ENCODE measurements around the gene RPS6KL1. TPM values are rescaled to one million over a fixed set of nuclear protein-coding genes. Genes with fewer than 3 reads are reported as not detected.

Gene RPS6KL1
- total and polyA plus RNA-seq, 11 donors: 8.3 to 26.8 (median 17.8) TPM

DNA sequence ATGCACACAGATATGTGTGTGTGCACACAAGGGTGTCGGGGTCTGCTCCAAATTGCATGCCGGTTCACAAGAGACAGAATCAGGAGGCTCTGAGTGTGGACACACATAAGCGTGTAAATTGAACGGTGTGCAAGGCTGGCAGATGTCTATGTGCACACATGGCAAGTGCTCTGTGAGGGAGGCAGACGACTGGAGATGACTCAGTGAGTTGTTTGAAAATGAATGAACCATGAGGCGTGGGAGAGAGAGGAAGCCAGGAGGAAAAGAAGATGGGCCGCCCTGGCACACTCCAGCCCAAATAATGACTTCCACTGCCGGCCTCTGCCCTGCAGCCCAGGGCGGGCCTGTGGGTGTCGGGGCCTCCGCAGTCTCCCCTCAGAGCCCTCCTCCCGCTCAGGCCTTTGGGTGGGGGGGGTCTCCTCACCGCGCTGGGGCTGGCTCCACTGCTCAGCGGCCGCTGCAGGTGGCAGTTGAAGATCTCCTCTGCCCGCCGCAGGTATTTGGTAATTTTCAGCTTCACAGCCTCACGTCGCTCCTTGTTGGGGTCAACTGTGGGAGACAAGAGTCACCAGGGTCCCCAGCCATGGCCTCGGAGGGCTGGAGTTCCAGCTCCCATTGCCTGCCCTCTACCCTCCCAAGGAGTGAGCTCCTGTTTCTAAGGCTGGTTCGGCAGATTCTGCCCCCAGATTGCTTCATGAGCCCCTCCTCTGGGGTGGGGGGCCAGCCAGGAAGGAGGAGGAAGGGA is 3.5 kb downstream of the RPS6KL1 start:
- ATAC-seq (no peak), DNase-seq (no peak)
- intact Hi-C loops (cut with DNase I): loop anchor here in 2 of 10 donors (5.0 kb wide), 1 partner anchor 168 kb away; no protein-coding TSS in a partner anchor
- Histone ChIP-seq H3K9me3 (no peaks in the 10 kb centered on the region), H3K27me3 (peaks cover 0 to 5% (median 0%) of the 10 kb centered on the region in 9 donors), H3K36me3 (peaks cover 0 to 4% (median 0%) of the 10 kb centered on the region in 9 donors), H3K27ac (no peak overlapping the region), H3K4me1 (peaks cover 0 to 52% (median 34%) of the 10 kb centered on the region in 12 donors), H3K4me3 (no peak overlapping the region)
- TF ChIP-seq, protein P1, sequence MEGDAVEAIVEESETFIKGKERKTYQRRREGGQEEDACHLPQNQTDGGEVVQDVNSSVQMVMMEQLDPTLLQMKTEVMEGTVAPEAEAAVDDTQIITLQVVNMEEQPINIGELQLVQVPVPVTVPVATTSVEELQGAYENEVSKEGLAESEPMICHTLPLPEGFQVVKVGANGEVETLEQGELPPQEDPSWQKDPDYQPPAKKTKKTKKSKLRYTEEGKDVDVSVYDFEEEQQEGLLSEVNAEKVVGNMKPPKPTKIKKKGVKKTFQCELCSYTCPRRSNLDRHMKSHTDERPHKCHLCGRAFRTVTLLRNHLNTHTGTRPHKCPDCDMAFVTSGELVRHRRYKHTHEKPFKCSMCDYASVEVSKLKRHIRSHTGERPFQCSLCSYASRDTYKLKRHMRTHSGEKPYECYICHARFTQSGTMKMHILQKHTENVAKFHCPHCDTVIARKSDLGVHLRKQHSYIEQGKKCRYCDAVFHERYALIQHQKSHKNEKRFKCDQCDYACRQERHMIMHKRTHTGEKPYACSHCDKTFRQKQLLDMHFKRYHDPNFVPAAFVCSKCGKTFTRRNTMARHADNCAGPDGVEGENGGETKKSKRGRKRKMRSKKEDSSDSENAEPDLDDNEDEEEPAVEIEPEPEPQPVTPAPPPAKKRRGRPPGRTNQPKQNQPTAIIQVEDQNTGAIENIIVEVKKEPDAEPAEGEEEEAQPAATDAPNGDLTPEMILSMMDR (IDR thresholded peaks at IDR 0.05): no peak
- TF ChIP-seq POLR2A (IDR thresholded peaks at IDR 0.05): no peak
- WGBS, 4 donors: 88 to 90% (median 89%) methylated on average over 19 to 22 of the region's 22 CpGs

DNA sequence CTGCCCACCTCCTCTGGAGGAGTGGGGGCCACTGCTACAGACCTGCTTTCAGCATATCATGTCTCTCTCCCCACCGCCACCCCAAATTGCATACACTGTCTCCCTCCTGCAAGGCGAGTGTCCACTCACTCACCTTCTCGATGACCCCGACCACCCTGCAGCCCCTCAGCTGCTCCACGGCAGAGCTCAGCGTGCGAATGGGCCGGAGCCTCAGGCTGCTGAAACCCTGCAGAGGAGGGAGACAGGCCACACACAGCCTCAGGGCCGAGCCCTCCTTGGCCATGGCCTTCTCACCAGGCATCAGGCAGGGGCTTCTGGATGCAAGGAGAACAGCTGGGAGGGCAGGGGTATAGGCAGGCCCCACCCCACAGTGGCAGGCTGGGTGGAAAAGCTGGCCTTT is 4.7 kb downstream of the RPS6KL1 start:
- H3K9me3 ChIP-seq: no peaks in the 10 kb centered on the region
- no peak for ATAC-seq
- no peak overlapping the region for H3K4me3 ChIP-seq
- intact Hi-C loops (cut with DNase I): loop anchor here in 2 of 10 donors (5.0 kb wide), 1 partner anchor 169 kb away; no protein-coding TSS in a partner anchor
- no peak for DNase-seq
- peak overlapping the region in 9 of 12 donors; percentile 66 to 91 (median 80) for H3K27ac ChIP-seq
- peaks cover 0 to 4% (median 0%) of the 10 kb centered on the region in 9 donors for H3K36me3 ChIP-seq
- TF ChIP-seq, protein P1 (IDR thresholded peaks at IDR 0.05): no peak
- TF ChIP-seq POLR2A (IDR thresholded peaks at IDR 0.05): no peak
- WGBS, 4 donors: 93 to 97% (median 95%) methylated on average over 7 to 9 of the region's 9 CpGs
- peaks cover 0 to 5% (median 0%) of the 10 kb centered on the region in 9 donors for H3K27me3 ChIP-seq
- peaks cover 0 to 56% (median 38%) of the 10 kb centered on the region in 12 donors for H3K4me1 ChIP-seq

- H3K4me3 ChIP-seq: no peak overlapping the region
- peaks cover 0 to under 1% (median 0%) of the 10 kb centered on the region in 9 donors for H3K27me3 ChIP-seq
- H3K9me3 ChIP-seq: no peaks in the 10 kb centered on the region
- H3K27ac ChIP-seq: peak overlapping the region; percentile 55 to 91 (median 80)
- peaks cover 0 to 52% (median 35%) of the 10 kb centered on the region in 12 donors for H3K4me1 ChIP-seq
- peak; percentile 44 to 64 (median 54) for ATAC-seq
- 5 to 15% (median 11%) methylated on average over 13 of the region's 13 CpGs for whole genome bisulfite sequencing, 4 donors
- H3K36me3 ChIP-seq: peaks cover 0 to 4% (median 0%) of the 10 kb centered on the region in 9 donors
- DNase-seq: peak; percentile 67 to 80 (median 71)
- intact Hi-C loops (cut with DNase I): loop anchor here in 2 of 10 donors (5.0 kb wide), 1 partner anchor 170 kb away; no protein-coding TSS in a partner anchor
- TF ChIP-seq, protein P1 (IDR thresholded peaks at IDR 0.05): no peak
- no peak for TF ChIP-seq POLR2A (IDR thresholded peaks at IDR 0.05)
Observed at GRCh38 chr14:74917646-74918081, 5.4 kb downstream of the RPS6KL1 start.

DNA sequence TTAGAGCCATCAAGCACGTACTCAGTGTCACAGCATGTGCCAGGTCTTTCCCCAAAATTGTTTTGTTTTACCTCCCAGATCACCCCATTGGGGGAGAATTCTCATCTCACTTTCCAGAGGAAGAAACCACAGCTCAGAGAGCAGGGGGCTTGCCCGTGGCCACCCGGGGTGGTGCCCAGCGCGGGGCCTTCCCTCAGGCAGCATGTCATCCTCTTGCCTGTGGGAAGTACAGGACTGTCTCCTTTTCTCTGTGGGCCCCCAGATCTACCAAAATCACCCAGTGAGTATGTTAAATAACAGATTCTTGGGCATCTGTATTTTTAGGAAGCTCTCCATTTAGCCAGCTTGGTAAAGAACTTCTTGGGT is 5.9 kb downstream of the RPS6KL1 start:
- ATAC-seq (peak; percentile 2 to 9 (median 4)), DNase-seq (no peak)
- whole genome bisulfite sequencing, 4 donors: 68 to 82% (median 77%) methylated on average over 4 to 5 of the region's 5 CpGs
- no peak overlapping the region for H3K4me3 ChIP-seq
- peak overlapping the region; percentile 55 to 91 (median 80) for H3K27ac ChIP-seq
- TF ChIP-seq, protein P1 (IDR thresholded peaks at IDR 0.05): no peak
- TF ChIP-seq POLR2A (IDR thresholded peaks at IDR 0.05): no peak
- no peaks in the 10 kb centered on the region for H3K27me3 ChIP-seq
- H3K9me3 ChIP-seq: no peaks in the 10 kb centered on the region
- H3K36me3 ChIP-seq: peaks cover 0 to 4% (median 0%) of the 10 kb centered on the region in 9 donors
- H3K4me1 ChIP-seq: peaks cover 0 to 50% (median 34%) of the 10 kb centered on the region in 12 donors
- intact Hi-C loops (cut with DNase I): loop anchor here in 2 of 10 donors (5.0 kb wide), 1 partner anchor 170 kb away; no protein-coding TSS in a partner anchor

Measured in heart left ventricle (tissue), 16 donors.